Coronary artery (tissue), 2 donors: Measurements from ENCODE around the gene NPHP4.

Source experiments
- DNase-seq: peaks from one replicate; pipeline ENCODE4 v3.0.0-alpha.2; 2017; ENCODE audit warnings: low spot score
- H3K27ac ChIP-seq, 2 donors: fragments of 200-600 bp; sonication (generic); one replicate each; pipeline ENCODE4 v1.5.1; 2016 to 2019
- H3K4me3 ChIP-seq: fragments of 200-600 bp; sonication (generic); 2 replicates; pipeline ENCODE4 v1.5.1; 2016; ENCODE audit warnings: mild to moderate bottlenecking, moderate library complexity
- TF ChIP-seq, protein P1 (sequence below): fragments of 200-600 bp; sonication (generic); IDR thresholded peaks from one replicate; pipeline ENCODE4 v1.5.1; 2019; ENCODE audit warnings: antibody characterized with exemption

NPHP4 gene

DNA sequence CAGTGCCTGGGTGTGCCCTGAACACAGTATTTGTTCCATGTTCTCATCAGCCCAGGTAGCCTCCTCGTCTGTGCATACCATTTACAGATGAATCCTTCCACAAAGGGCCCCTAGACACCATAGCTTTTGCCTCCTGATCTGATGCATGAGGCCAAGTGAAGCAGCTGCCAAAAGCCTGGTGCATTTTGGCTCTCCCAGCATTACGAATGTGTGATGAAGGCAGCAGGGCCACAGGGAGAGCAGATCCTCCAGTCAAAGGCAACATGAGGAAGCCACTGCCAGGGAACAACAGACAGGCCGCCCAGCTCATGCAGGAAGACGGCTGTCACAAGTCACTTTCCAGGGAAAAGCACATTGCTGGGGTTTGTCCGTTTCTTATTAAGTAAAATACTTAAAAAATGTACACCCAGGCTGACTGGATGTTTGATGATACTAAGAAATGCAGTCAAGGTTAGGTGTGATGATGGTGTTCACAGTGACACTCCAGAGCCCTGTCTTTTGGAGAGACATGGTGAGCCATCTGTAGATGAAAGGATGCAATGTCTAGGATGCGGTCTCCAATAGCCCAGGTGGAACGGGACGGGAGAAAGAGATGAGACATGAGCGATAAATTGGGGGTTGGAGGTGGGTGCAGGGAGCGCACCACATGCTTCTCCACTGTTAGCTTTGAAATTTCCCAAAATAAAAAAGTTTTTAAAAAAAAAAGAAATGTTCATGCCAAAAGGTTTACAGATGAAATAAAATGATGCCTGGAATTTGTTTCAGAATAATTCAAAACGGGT, 48.7 kb downstream of the NPHP4 start:
- no peak overlapping the region for H3K4me3 ChIP-seq

DNA sequence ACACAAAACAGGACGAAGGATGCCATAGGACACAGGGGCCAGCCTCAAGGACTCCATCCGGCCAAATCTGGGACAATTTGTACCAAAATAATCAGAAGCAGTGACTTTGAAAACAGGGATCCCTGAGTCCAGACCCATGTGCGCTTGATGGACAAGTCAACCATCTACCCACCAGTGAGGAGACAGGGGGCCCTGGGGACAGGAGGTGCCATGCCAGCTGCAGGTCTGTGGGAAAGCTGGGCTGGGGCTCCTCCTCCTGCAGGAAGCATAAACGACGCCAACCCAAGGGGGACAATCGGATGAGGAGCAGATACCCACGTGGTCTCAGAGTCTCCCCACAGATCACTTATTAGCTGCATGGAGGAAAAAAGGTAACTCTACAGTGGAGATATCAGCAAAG, 50.6 kb downstream of the NPHP4 start:
- Histone ChIP-seq H3K4me3 (no peak overlapping the region), H3K27ac (no peak overlapping the region)
- peak; percentile 49 for DNase-seq
- TF ChIP-seq, protein P1, sequence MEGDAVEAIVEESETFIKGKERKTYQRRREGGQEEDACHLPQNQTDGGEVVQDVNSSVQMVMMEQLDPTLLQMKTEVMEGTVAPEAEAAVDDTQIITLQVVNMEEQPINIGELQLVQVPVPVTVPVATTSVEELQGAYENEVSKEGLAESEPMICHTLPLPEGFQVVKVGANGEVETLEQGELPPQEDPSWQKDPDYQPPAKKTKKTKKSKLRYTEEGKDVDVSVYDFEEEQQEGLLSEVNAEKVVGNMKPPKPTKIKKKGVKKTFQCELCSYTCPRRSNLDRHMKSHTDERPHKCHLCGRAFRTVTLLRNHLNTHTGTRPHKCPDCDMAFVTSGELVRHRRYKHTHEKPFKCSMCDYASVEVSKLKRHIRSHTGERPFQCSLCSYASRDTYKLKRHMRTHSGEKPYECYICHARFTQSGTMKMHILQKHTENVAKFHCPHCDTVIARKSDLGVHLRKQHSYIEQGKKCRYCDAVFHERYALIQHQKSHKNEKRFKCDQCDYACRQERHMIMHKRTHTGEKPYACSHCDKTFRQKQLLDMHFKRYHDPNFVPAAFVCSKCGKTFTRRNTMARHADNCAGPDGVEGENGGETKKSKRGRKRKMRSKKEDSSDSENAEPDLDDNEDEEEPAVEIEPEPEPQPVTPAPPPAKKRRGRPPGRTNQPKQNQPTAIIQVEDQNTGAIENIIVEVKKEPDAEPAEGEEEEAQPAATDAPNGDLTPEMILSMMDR = no peak

More for the DNA sequence above, 48.7 kb downstream of the NPHP4 start:
- H3K27ac ChIP-seq = no peak overlapping the region
- DNase-seq = peak; percentile 62
- TF ChIP-seq, protein P1 = no peak

DNA sequence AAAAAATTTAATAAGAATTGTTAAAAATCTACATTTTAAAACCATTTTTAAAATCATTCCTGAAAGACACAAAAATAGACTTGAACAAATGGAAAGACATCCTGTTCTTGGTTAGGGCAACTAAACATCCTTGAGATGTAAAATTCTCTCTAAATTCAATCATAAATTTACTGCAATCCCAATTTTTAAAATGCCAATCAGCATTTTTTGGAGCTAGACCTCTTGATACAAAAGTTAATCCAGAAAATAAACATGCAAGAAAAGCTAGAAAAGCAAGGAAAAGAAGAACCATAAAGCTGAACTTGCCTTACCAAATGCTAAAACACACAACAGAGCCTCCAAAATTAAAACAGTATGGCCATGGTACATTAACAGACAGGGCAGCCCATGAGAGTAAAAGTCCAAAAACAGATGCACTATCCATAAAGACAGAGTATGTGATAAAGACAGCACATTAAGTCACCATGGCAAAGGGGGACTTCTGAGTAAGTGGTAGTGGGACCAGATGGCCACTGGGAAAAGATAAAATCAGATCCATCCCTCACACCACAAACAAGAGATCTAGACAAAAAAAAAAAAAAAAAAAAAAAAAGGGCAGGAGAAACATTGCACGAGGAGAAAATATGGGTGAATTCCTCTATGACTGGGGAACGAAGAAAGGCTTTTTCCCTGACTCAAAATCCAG, 51.4 kb downstream of the NPHP4 start:
- no peak overlapping the region for H3K27ac ChIP-seq
- TF ChIP-seq, protein P1 = no peak
- DNase-seq = no peak
- no peak overlapping the region for H3K4me3 ChIP-seq

DNA sequence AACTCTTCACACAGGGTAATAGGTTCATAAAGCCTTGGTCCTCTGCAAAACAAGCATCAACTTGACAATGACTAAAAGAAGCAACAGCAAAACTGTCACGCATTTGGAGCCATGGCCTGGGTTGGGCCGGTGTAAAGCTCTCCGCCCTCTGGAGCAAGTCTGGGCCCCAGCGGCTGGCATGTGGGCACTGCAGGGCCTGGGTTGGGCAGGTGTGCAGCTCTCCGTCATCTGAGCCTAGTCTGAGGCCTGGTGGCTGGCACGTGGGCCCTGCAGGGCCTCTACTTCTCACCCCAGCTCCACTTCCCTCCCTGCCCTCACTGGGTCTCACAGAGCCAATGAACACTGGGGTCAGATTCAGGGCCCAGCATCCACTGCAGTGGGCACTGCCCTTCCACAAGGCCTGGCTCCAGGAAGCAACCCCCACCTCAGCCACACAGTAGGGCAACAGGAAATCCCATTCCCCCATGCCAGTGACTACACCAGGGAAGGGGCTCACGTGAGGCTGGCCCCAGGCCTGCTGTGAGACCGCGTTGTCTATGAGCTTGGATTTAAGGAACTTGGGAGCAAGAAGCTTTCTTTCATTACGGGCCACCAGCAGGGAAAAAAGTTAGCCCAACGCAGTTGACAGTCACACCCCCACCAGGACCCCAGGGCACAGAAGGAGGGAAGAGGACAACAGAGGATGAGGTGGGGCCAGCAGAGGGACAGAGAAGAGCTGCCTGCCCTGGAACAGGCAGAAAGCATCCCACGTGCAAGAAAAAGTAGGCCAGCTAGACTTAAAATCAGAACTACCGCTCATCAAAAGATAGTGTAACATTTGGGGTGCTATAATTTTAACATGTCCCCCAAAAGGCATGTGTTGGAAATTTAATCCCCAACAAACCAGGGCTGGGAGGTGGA, 52.7 kb downstream of the NPHP4 start:
- DNase-seq = peak; percentile 58
- no peak overlapping the region for H3K4me3 ChIP-seq
- peak overlapping the region in 1 of 2 donors; percentile 32 for H3K27ac ChIP-seq
- TF ChIP-seq, protein P1 = no peak

DNA sequence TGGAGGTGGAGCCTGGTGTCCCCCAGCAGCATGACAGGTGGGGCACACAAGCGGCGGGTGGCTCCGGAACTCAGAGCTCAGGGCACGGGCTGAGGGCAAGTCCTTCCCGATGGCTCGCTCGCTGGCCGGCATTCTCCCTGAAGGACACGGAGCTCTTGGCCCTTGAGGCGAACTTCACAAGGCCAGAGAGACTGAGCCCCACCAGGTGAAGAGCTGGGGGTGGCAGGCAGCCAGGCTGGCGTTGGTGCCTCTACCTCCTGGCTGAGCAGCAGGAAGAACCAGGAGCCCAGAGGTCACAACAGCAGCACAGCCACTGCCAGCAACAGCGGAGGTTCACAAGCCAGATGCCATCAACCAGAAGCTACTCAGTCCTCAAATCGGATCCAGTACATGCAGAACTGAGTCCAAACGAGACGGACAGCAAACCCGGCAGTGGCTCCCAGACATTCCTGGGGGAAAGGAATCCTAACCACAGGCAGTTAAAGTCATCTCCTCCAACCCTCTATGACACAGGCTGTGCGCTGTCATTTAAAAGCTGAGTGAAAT, 54.1 kb downstream of the NPHP4 start:
- H3K27ac ChIP-seq = peak overlapping the region in 1 of 2 donors; percentile 57
- peak; percentile 71 for DNase-seq
- H3K4me3 ChIP-seq = peak overlapping the region; percentile 53
- TF ChIP-seq, protein P1 = no peak

DNA sequence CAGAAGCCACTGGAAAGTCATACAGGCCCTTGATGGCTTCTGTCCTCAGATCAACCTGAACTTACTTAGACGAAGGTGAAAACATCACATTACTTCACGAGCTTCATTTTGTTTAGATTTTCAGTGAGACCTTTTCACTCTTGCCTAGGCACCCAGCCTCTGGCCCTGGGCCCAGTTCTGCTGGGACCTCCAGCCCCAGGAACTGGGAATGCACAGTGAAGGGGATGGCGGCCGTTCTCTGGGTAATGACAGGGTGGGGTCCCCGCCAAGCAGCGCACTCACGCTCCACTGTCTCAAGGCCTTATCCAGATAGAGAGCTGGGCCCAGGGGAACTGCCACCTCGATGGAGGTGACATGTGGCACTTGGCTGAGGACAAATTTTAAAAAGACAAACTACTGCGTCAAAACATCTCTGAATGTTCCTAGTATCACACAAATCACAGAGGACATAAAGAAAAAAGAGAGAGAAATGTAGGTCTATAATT, 54.8 kb downstream of the NPHP4 start:
- TF ChIP-seq, protein P1 = no peak
- DNase-seq = peak; percentile 36
- Histone ChIP-seq H3K4me3 (no peak overlapping the region), H3K27ac (no peak overlapping the region)
